Cardiac muscle cell (in vitro differentiated cells and primary cell): ENCODE measurements around the gene MBTPS2. TPM values are rescaled to one million over a fixed set of nuclear protein-coding genes. Genes with fewer than 3 reads are reported as not detected.

Source experiments
- DNase-seq, 2 donors: peaks; one replicate each; pipeline versions ENCODE4 v3.0.0 to v3.0.0-alpha.2; 2010 to 2017; ENCODE audit warnings: low read depth in 1 of 2, low spot score in 1 of 2
- H3K27ac ChIP-seq: fragments of 200-600 bp; sonication (generic); 2 replicates; pipeline ENCODE4 v1.5.1; 2016
- H3K27me3 ChIP-seq: fragments of 200-600 bp; sonication (generic); 2 replicates; pipeline ENCODE4 v1.6.0; 2016; ENCODE audit warnings: control low read depth
- H3K36me3 ChIP-seq: fragments of 200-600 bp; sonication (generic); 2 replicates; pipeline ENCODE4 v1.5.1; 2016; ENCODE audit warnings: control low read depth
- H3K4me1 ChIP-seq: fragments of 200-600 bp; sonication (generic); 2 replicates; pipeline ENCODE4 v1.8.1; 2017; ENCODE audit warnings: low read depth, mild to moderate bottlenecking, mixed run types
- H3K4me3 ChIP-seq: fragments of 200-600 bp; sonication (generic); 2 replicates; pipeline ENCODE4 v1.5.1; 2016; ENCODE audit warnings: mild to moderate bottlenecking
- H3K9me3 ChIP-seq: fragments of 200-600 bp; sonication (generic); 2 replicates; pipeline ENCODE4 v1.5.1; 2017; ENCODE audit warnings: low read depth, mild to moderate bottlenecking, control low read depth
- polyA plus RNA-seq: library from polyadenylated mRNA; unstranded; fragments of >200 nt; fragmentation: Nextera tagmentation; extraction: Ambion mirVana; gene quantifications from 2 replicates; pipeline ENCODE4 v1.2.1, GENCODE V29; 2016
- total RNA-seq: library from RNA; depleted of rRNA; stranded (reverse); fragments of >200 nt; gene quantifications from 2 replicates; pipeline ENCODE4 v1.2.3, GENCODE V29; 2016
- TF ChIP-seq, protein P1 (sequence below): IDR thresholded peaks from 2 replicates; pipeline ENCODE4 v1.5.1; 2012; ENCODE audit warnings: low read depth, mild to moderate bottlenecking, low read length

MBTPS2 gene
- total and polyA plus RNA-seq, 2 experiments from 2014 or later = 9.1 to 20.5 TPM

DNA sequence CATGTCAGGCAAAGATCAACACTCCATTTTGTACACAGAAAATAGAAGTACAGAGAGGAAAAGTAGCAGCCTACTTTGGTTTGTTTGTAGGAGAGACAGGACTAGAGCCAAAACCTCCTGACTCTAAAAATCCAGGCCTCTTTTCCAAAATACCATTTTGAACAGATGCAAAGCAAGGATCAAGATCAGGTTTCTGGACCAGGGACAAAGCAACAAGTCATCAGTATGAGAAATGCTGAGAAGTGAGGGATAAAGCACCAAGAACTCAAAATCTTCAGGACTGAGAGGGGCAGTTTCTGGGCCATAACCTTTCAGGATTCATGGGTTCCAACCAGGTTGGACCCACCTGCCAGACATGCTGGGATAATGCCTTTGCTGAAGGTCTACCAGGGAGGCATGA lies 36.6 kb upstream of the MBTPS2 start:
- H3K4me3 ChIP-seq = no peak overlapping the region
- H3K4me1 ChIP-seq = peaks cover 20% of the 10 kb centered on the region
- H3K27me3 ChIP-seq = no peaks in the 10 kb centered on the region
- no peaks in the 10 kb centered on the region for H3K9me3 ChIP-seq
- no peak for DNase-seq
- TF ChIP-seq, protein P1, sequence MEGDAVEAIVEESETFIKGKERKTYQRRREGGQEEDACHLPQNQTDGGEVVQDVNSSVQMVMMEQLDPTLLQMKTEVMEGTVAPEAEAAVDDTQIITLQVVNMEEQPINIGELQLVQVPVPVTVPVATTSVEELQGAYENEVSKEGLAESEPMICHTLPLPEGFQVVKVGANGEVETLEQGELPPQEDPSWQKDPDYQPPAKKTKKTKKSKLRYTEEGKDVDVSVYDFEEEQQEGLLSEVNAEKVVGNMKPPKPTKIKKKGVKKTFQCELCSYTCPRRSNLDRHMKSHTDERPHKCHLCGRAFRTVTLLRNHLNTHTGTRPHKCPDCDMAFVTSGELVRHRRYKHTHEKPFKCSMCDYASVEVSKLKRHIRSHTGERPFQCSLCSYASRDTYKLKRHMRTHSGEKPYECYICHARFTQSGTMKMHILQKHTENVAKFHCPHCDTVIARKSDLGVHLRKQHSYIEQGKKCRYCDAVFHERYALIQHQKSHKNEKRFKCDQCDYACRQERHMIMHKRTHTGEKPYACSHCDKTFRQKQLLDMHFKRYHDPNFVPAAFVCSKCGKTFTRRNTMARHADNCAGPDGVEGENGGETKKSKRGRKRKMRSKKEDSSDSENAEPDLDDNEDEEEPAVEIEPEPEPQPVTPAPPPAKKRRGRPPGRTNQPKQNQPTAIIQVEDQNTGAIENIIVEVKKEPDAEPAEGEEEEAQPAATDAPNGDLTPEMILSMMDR = no peak
- no peaks in the 10 kb centered on the region for H3K36me3 ChIP-seq
- no peak overlapping the region for H3K27ac ChIP-seq

DNA sequence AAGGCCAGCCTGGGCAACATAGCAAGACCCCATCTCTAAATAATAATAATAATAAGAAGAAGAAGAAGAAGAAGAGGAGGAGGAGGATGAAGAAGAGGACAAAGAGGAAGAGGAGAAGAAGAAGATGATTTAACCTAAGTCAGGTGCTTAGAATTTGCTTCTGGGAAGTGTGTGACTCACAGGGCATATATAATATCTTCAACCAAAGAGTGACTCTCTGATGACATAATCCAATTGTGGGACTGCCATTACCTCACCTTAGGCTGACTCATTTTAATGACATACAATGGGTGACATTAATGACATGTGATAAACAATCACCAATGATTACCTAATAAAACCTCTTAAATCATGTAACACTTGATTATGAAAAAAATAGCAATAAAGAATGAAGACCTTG lies 32.7 kb upstream of the MBTPS2 start:
- no peaks in the 10 kb centered on the region for H3K9me3 ChIP-seq
- H3K4me1 ChIP-seq = peaks cover 7% of the 10 kb centered on the region
- H3K27ac ChIP-seq = no peak overlapping the region
- H3K36me3 ChIP-seq = no peaks in the 10 kb centered on the region
- DNase-seq = no peak
- no peaks in the 10 kb centered on the region for H3K27me3 ChIP-seq
- TF ChIP-seq, protein P1 = no peak
- H3K4me3 ChIP-seq = no peak overlapping the region

DNA sequence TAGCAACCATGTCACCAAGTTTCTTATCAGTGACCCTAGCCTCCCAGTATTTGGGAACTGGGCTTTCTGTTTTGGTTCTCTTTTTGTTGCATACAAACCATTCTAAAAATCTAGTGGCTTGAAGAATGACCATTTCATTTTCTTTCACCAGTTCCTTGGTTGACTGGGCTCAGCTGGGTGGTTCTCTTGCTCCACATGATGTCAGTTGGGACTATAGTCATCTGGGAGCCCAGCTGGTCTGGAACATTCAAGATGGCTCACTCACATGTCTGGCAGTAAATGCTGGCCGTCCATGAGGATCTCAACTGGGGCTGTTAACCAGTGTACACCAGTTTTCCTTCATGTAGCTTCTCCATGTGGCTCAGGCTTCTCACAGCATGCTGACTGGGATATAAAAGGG lies 27.6 kb upstream of the MBTPS2 start:
- Histone ChIP-seq H3K9me3 (no peaks in the 10 kb centered on the region), H3K27ac (no peak overlapping the region), H3K4me3 (no peak overlapping the region), H3K27me3 (no peaks in the 10 kb centered on the region), H3K36me3 (no peaks in the 10 kb centered on the region), H3K4me1 (no peaks in the 10 kb centered on the region)
- TF ChIP-seq, protein P1 = no peak
- no peak for DNase-seq

DNA sequence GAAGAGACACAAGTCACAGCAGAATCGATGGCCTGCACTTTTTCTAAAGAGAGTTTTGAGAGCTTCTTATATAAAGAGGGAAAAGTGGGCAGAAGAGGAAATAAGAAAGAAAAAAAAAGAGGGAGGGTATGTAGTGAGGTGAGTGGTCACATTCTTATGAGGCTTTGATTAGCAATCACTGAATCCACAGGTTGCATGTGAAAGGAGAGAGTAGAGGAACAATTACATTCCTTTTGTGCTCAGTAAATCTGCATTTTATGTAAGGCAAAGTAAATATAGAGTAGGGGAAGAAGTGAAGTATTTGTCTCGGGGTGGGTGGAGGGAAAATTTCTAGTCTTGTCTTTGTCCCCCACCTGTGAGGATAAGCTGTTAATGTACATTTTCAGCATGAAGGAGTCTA lies 26.8 kb upstream of the MBTPS2 start:
- TF ChIP-seq, protein P1 = no peak
- H3K4me3 ChIP-seq = no peak overlapping the region
- H3K36me3 ChIP-seq = no peaks in the 10 kb centered on the region
- no peaks in the 10 kb centered on the region for H3K27me3 ChIP-seq
- DNase-seq = no peak
- no peaks in the 10 kb centered on the region for H3K4me1 ChIP-seq
- no peaks in the 10 kb centered on the region for H3K9me3 ChIP-seq
- no peak overlapping the region for H3K27ac ChIP-seq

DNA sequence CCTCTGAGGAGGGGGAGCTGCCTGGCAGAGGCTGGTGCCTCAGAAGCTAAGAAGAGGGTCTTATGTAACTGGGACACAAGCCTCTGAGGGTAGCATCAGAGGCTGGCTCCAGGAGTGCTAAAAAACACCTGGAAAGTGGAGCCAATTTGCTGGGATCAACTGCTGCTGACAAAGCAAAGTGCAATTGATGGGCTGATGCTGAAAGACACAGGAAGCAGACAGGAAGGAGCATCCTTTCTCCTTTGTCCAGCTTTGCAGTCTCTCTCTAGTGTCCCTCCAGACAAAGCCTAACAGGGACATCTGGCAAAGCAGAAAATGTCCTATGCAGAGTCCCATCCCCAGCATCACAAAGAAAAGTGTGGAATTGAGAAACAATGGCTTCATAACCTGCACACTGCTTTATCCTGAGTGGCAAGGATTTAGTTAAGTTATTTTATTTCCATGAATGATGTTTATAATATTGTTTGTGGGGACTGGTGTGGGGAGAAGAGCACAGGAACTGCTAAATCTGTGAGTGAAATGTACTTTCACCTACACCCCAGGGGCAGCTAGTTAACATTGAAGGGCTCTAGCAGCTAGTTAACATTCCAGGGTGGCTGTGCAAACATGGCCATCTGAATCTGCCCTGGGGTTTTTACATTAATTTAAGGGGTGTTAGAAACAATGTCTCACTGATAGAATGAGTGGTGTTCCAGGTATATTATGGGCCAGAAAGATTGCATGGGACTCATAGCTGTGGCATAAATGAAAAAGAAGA lies 25.6 kb upstream of the MBTPS2 start:
- Histone ChIP-seq H3K4me1 (no peaks in the 10 kb centered on the region), H3K27ac (no peak overlapping the region), H3K9me3 (no peaks in the 10 kb centered on the region), H3K4me3 (no peak overlapping the region), H3K27me3 (no peaks in the 10 kb centered on the region), H3K36me3 (no peaks in the 10 kb centered on the region)
- no peak for DNase-seq
- TF ChIP-seq, protein P1 = no peak
